Measurements from ENCODE around the gene TKFC.

The TKFC gene

DNA sequence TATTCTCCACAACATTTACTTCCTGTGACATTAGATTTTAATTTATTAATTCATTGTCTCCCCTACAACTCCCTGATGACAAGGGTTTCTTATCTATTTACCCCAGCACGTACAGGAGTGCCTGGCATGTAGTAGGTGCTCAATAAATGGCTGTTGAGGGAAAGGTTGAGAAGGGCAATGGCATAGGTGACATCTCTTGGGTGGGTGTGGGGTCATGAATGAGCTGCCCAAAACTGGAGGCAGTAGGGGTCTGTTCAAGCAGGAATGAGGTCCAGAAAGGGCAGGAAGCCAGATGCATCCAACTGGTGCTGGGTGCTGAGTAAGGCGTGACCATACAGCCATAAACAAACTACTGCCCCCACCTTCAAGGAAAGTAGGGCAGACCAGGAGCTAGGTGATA lies 40.7 kb upstream of the TKFC start:
- TF ChIP-seq TAF1 (IDR thresholded peaks at IDR 0.05; ENCODE audit: low read depth) (no peak), TEAD4 (IDR thresholded peaks at IDR 0.05) (no peak), CEBPB (IDR thresholded peaks at IDR 0.05) (no peak), EP300 (IDR thresholded peaks at IDR 0.05; ENCODE audit: borderline replicate concordance) (no peak), FOXM1 (IDR thresholded peaks at IDR 0.05; ENCODE audit: borderline replicate concordance, low read depth) (no peak), NFIC (IDR thresholded peaks at IDR 0.05) (no peak), ZBTB7A (IDR thresholded peaks at IDR 0.05; ENCODE audit: low read depth) (no peak), RAD21 (IDR thresholded peaks at IDR 0.05; ENCODE audit: low read depth) (no peak), EGR1 (IDR thresholded peaks at IDR 0.05) (no peak), CREB1 (IDR thresholded peaks at IDR 0.05; ENCODE audit: low read depth) (no peak)
- TF ChIP-seq, protein P1, sequence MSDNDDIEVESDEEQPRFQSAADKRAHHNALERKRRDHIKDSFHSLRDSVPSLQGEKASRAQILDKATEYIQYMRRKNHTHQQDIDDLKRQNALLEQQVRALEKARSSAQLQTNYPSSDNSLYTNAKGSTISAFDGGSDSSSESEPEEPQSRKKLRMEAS (IDR thresholded peaks at IDR 0.05): no peak
- TF ChIP-seq, protein P2, sequence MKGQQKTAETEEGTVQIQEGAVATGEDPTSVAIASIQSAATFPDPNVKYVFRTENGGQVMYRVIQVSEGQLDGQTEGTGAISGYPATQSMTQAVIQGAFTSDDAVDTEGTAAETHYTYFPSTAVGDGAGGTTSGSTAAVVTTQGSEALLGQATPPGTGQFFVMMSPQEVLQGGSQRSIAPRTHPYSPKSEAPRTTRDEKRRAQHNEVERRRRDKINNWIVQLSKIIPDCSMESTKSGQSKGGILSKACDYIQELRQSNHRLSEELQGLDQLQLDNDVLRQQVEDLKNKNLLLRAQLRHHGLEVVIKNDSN (IDR thresholded peaks at IDR 0.05): no peak

DNA sequence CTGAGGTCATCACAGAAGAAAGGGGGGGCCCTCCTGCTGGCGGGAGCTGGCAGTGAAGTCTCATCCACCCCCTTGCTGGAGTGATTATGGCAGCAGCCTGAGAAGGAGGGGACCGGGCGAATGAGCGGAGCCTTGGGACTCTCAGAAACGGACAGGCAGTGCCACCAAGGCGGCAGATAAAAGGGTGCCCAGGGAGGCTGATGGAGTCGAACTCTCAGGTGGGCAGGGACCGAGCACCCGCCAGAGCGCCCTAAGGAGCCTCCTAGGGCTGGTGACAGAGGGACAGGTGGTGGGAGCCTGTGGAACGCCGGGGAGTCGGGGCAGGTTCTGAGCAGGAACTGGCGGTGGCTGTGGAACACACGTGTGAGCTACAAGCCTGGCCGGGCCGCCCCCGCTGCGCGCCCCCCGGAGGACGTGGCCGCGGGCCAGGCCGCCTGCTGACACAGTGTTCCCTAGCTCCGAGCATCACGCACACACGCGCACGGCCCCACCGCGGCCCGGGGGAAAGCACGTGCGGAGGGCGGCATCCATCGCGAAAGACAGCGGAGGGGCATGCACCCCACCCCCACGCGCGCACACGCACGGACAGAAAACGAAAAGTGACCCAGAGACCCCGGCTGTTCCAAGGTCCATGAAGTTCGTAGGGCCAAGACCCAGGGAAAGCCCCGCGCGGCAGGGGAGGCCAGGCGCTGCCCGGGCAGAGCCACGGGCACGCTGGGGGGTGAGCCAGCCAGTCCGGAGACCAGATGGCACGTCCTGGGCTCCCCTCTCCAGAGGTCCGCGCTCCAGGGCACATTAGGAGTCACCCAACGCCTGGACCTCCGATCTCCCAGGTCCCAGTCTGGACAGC lies 38.9 kb upstream of the TKFC start:
- TF ChIP-seq YY1 (IDR thresholded peaks at IDR 0.05; ENCODE audit: low read depth) (no peak), CEBPB (IDR thresholded peaks at IDR 0.05) (no peak), CREB1 (IDR thresholded peaks at IDR 0.05; ENCODE audit: low read depth) (no peak), EP300 (IDR thresholded peaks at IDR 0.05; ENCODE audit: borderline replicate concordance) (peak; percentile 46; the same call in 1 of the 2 replicates), TEAD4 (IDR thresholded peaks at IDR 0.05) (no peak; the same call in 1 of the 2 replicates), RAD21 (IDR thresholded peaks at IDR 0.05; ENCODE audit: low read depth) (no peak), FOXM1 (IDR thresholded peaks at IDR 0.05; ENCODE audit: borderline replicate concordance, low read depth) (no peak), ZBTB7A (IDR thresholded peaks at IDR 0.05; ENCODE audit: low read depth) (peak; percentile 87), NFIC (IDR thresholded peaks at IDR 0.05) (peak; percentile 85), EGR1 (IDR thresholded peaks at IDR 0.05) (peak; percentile 48; the same call in 1 of the 2 replicates), TAF1 (IDR thresholded peaks at IDR 0.05; ENCODE audit: low read depth) (no peak), TCF12 (IDR thresholded peaks at IDR 0.05; ENCODE audit: low read depth) (peak; percentile 50; the same call in 1 of the 2 replicates)
- TF ChIP-seq, protein P2 (IDR thresholded peaks at IDR 0.05): no peak
- TF ChIP-seq, protein P3, sequence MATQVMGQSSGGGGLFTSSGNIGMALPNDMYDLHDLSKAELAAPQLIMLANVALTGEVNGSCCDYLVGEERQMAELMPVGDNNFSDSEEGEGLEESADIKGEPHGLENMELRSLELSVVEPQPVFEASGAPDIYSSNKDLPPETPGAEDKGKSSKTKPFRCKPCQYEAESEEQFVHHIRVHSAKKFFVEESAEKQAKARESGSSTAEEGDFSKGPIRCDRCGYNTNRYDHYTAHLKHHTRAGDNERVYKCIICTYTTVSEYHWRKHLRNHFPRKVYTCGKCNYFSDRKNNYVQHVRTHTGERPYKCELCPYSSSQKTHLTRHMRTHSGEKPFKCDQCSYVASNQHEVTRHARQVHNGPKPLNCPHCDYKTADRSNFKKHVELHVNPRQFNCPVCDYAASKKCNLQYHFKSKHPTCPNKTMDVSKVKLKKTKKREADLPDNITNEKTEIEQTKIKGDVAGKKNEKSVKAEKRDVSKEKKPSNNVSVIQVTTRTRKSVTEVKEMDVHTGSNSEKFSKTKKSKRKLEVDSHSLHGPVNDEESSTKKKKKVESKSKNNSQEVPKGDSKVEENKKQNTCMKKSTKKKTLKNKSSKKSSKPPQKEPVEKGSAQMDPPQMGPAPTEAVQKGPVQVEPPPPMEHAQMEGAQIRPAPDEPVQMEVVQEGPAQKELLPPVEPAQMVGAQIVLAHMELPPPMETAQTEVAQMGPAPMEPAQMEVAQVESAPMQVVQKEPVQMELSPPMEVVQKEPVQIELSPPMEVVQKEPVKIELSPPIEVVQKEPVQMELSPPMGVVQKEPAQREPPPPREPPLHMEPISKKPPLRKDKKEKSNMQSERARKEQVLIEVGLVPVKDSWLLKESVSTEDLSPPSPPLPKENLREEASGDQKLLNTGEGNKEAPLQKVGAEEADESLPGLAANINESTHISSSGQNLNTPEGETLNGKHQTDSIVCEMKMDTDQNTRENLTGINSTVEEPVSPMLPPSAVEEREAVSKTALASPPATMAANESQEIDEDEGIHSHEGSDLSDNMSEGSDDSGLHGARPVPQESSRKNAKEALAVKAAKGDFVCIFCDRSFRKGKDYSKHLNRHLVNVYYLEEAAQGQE (IDR thresholded peaks at IDR 0.05; ENCODE audit: low read depth): no peak
- TF ChIP-seq, protein P1 (IDR thresholded peaks at IDR 0.05): peak; percentile 78; the same call in 1 of the 2 replicates

DNA sequence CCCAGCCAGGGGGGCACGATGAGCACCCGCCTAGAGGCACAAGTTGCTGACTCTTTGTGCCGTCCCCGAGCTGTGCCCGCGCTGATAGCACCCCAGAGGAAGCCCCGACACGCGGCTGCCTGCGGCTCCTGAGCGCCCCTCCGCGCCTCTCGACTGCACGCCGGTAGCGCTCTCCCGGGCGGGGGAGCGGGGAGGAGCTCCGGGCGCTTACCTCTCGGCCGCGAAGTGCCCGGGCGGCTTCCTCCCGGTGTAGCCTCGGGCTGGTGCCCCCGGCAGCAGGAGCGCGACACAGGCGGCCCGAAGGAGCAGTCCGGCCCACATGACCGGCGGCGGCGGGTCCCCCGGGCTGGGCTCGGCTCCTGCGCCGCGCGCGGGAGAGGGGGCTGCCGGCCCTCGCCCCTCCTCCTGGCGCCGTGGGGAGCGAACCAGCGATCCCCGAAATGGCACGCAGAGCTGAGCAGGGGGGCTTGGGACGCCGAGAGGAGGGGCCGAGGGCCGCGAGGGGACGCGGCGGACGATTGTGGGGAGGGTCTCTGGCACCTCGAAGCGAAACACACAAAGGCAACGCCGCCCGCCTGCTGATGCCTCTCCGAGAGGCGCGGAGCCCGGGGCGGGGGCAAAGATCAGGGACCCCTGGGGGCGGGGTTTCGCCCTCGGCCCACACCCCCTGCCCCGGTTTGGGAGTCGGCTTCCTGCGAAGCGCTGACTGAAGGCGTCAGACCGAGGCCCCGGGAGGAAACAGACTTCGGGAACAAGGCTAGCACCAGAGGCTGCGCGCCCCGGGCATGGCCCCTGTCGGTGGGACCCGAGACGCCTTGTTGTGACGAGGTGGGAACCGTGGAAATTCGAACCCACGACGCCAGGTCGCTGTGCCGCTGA lies 38.1 kb upstream of the TKFC start, which contains the start of gene VWCE:
Gene VWCE (minus strand): TSS at position 600 of the 879 bp plus-strand sequence. CDS start 279 bp downstream, at position 321.
- TF ChIP-seq TEAD4 (IDR thresholded peaks at IDR 0.05): no peak
- TF ChIP-seq EGR1 (IDR thresholded peaks at IDR 0.05): no peak
- no peak for TF ChIP-seq TAF1 (IDR thresholded peaks at IDR 0.05; ENCODE audit: low read depth)
- no peak for TF ChIP-seq CEBPB (IDR thresholded peaks at IDR 0.05)
- TF ChIP-seq CREB1 (IDR thresholded peaks at IDR 0.05; ENCODE audit: low read depth): no peak
- TF ChIP-seq EP300 (IDR thresholded peaks at IDR 0.05; ENCODE audit: borderline replicate concordance): no peak
- TF ChIP-seq, protein P2 (IDR thresholded peaks at IDR 0.05): no peak
- TF ChIP-seq, protein P1 (IDR thresholded peaks at IDR 0.05): peak; percentile 26
- peak; percentile 51; the same call in 1 of the 2 replicates for TF ChIP-seq ZBTB7A (IDR thresholded peaks at IDR 0.05; ENCODE audit: low read depth)
- TF ChIP-seq FOXM1 (IDR thresholded peaks at IDR 0.05; ENCODE audit: borderline replicate concordance, low read depth): no peak
- TF ChIP-seq NFIC (IDR thresholded peaks at IDR 0.05): no peak
- TF ChIP-seq, protein P3 (IDR thresholded peaks at IDR 0.05; ENCODE audit: low read depth): no peak
- TF ChIP-seq RAD21 (IDR thresholded peaks at IDR 0.05; ENCODE audit: low read depth): peak; percentile 57; the same call in 1 of the 2 replicates
- no peak for TF ChIP-seq YY1 (IDR thresholded peaks at IDR 0.05; ENCODE audit: low read depth)
- TF ChIP-seq TCF12 (IDR thresholded peaks at IDR 0.05; ENCODE audit: low read depth): no peak

Data from Ishikawa (cell line).